ENCODE measurements around the gene CX3CL1.
"Not testable (repeated sequence)": the region's sequence is repeated elsewhere in the genome, so short reads cannot be mapped to it uniquely, and the experiment has no call there.

Gene CX3CL1

DNA sequence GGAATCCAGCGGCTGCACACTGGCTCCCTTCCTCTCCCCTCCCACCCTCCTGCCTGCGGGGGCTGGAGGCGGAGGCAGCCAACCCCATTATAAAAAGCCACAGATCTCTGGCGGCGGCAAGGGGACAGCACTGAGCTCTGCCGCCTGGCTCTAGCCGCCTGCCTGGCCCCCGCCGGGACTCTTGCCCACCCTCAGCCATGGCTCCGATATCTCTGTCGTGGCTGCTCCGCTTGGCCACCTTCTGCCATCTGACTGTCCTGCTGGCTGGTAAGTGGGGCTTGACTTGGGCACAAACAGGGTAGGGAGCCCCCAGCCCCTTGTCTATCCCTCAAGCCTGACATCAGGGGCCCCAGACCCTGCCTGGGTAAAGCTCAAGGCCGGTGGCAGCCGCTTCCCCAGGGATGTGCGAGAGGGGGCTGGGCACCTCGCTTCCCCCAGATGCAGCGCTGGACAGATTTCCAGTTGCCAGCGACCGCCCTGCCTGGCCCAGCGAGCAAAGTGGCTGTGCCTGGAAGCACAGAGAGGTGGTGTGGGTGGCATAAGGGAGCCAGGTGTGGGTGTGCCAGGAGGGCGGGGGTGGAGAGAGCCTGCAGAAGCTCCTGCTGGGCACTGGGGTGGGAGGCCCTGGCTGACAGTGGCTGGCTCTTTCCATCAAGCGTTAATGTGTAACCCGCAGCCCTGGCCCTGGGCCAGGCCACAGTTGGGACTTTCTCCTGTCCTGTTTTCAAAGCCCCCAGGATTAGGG, at the start of gene CX3CL1:
Gene CX3CL1, plus strand, starts transcription at position 119 of the 745 bp plus-strand sequence. Its CDS starts 79 bp downstream, at position 198.
- no peak for DNase-seq

DNA sequence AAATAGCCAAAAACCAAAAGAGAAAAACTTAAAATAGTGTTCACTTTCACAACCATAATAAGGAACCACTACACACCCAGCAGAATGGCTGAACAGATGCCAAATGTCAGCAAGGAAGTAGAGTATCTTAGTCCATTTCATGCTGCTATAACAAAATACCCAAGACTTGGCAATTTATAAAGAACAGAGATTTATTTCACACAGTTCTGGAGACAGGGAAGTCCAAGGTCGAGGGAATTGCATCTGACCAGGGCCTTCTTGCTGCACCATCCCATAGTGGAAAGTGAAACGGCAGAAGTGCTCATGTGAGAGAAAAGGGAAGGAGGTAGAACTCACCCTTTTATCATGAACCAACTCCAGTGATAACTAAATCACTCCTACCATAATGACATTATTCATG, 47.5 kb upstream of the CX3CL1 start:
- DNase-seq = no peak

DNA sequence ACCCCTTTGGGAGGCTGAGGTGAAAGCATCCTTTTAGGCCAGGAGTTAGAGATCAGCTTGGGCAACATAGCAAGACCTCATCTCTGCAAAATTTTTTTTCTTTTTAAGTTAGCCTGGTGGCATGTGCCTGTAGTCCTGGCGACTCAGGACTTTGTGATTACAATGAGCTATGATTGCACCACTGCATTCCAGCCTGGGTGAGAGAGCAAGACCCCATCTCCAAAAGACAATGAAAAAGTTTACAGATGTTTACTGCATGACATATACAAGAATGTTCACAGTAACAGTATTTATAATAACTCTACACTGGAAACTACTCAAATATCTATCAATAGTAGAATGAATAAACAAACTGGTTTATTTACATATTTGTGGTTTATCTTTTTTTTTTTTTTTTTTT, 46.8 kb upstream of the CX3CL1 start:
- no peak for DNase-seq

DNA sequence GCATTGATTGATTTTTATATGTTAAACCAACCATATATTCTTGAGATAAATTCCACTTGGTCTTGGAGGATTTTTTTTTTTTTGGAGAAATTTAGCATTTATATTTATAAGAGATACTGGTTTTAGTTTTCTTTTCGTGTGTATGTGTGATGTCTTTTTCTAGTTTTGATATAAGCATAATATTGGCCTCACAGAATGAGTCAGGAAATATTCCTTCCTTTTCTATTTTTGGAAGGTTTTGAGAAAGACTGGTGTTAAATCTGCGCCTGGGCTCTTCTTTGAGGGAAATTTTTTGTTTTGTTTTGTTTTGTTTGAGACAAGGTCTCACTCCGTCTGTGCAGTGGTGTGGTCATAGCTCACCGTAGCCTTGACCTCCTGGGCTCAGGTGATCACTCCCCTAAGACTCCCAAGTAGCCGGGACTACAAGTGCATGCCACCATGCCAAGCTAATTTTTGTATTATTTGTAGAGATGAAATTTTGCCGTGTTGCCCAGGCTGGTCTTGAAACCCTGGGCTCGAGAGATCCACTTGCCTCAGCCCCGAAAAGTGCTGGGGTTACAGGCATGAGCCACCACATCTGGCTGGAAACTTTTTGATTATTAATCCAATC, 42.5 kb upstream of the CX3CL1 start:
- DNase-seq = no peak

DNA sequence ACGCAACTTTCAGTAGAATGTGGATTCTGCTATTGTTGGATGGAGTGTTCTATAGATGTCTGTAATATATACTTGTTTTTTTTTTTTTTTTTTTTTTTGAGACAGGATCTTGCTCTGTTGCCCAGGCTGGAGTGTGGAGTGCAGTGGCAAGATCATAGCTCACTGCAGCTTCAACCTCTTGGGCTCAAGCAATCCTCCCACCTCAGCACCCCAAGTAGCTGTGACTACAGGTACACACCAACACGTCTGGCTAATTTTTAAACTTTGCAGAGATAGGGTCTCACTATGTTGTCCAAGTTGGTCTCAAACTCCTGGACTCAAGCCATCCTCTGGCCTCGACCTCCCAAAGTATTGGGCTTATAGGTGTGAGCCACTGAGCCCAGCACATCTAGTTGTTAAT, 40.9 kb upstream of the CX3CL1 start:
- DNase-seq = no peak

DNA sequence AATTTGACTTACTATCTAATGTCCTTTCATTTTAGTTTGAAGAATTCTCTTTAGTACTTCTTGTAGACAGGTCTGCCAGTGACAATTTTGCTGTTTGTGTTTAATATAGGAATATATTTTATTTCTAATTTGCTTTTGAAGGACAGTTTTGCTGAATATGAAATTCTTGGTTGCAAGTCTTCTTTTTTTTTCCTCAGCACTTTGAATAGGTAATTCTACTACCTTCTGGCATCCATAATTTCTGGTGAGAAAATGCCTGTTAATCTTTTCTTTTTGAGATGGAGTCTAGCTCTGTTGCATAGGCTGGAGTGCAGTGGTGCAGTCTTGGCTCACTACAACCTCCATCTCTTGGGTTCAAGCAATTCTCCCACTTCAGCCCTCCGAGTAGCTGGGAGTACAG, 38.9 kb upstream of the CX3CL1 start:
- DNase-seq = no peak

DNA sequence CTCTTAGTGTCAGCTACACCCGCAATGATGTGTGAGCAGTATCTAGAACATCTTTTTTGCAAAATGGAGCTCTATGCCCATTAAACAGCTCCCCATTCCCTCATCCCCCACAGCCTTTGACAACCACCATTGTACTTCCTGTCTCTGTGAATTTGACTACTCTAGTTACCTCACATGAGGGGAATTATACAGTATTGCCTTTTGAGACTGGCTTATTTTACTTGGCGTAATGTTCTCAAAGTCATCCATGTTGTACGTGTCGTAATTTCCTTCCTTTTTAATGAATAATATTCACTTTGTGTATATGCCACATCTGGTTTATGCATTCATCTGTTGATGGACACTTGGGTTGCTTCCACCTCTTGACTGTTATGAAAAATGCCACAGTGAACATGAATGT, 36.9 kb upstream of the CX3CL1 start:
- no peak for DNase-seq

DNA sequence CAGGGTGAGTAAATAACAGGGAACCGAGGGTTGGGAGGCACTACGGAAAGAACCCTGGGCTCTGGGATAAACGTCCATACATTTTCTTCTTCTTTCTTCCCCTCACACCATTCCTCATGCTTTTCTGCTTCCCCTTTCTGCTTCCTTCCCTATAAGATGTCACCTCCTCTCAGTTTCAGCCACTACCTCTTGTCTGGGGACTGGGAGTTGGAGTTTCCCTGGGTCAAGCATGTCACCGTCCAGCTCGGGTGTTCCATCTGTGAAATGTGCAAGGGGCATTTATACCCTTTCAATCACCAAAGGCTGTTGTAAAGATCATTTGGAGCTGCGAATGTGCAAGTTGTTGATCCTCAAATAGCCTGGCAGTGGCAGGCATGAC, 31.2 kb upstream of the CX3CL1 start:
- DNase-seq = no peak

DNA sequence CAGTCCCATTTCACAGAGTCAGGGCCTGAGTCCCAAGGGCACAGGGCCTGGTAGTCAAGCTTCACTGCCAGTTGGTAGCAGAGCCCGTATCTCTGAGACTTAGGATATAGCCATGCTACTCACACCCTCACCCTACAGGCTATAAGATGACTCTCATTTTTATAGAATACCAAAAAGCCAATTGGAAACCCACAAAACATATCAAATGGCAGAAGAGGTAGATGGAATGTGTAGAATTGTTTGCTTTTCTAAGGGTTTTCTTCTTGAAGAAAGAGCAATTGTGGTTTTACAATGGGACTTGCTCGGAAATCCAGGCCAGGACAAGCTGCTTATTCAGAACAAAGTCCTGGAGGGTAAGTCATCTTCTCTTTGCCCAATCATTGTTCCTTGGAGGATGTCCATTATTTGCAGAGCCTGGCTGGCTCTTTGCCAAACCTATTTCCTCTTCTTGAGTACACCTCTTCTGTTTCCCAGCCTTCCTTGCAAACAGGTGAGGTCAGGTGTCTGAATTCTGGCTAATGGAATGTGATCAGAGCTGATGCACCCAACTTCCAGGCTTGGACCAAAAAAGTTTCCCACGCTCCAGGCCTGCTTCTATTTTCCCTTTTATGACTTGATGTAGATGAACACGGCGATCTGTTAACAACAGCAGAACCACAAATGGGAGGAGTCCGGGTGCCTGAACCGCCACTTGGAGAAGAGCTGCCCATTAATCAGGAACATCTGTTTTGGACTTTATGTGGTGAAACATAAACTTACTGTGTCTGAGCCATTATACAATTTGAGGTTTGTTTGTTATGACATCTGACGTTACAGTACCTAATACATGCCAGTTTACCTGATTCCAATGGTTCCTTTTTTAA, 30.6 kb upstream of the CX3CL1 start:
- peak; percentile 14 for DNase-seq

DNA sequence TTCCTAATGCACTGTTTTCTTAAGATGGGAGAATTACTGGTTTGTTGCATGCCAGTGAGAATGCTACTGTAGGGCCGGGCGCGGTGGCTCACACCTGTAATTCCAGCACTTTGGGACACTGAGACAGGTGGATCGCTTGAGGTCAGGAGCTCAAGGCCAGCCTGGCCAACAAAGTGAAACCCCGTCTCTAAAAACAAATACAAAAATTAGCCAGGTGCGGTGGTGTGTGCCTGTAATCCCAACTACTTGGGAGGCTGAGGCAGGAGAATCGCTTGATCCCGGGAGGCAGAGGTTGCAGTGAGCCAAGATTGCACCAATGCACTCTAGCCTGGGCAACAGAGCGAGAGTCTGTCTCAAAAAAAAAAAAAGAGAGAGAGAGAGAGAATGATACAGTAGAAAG, 29.7 kb upstream of the CX3CL1 start:
- not testable (repeated sequence) for DNase-seq

DNA sequence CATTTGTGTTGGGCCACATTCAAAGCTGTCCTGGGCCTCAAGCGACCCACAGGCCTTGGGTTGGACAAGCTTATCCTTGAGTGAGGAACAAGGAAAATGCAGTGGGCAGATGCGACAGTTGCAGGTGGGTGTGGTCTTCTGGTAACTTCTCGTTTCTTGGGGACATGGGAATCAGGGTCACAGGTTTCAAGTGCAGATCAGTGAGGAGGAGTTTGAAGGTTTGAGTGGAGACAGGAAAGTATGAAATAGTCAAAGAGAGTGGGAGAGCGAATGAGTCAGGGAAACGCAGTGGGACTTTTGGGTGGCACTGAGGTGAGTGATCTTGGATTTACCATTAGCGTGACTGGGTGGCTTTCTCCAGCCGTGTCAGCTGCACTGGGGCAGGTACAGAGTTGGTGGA, 29.1 kb upstream of the CX3CL1 start:
- DNase-seq = no peak

DNA sequence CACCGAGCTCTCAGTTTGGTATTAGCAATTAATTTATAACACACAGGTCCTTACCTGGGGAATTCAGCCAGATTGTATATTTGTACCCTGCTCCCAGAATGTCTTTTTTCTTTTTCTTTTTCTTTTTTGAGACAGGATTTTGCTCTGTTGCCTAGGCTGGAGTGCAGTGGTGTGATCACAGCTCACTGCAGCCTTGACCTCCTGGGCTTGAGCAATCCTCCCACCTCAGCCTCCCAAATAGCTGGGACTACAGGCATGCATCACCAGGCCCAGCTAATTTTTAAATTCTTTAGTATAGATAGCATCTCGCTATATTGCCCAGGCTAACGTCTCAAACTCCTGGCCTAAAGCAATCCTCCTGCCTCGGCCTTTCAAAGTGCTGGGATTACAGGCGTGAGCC, 28.2 kb upstream of the CX3CL1 start:
- DNase-seq = not testable (repeated sequence)

DNA sequence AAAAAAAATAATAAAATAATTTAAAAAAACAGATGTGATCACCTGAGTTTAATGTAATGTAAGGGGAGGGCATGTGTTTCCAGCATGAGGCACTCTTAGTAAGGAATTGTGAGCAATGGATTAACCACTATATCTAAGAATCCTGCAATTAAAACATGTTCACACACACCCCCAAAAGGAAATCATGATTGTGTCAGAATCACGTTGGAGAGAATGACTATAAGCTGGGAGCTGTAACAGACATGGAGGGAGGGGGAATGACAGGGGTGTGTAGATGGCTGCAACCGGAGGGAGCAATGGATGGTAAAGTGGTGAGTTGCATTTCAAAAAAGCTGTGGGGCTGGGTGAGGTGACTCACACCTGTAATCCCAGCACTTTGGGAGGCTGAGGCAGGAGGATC, 27.3 kb upstream of the CX3CL1 start:
- DNase-seq = no peak

DNA sequence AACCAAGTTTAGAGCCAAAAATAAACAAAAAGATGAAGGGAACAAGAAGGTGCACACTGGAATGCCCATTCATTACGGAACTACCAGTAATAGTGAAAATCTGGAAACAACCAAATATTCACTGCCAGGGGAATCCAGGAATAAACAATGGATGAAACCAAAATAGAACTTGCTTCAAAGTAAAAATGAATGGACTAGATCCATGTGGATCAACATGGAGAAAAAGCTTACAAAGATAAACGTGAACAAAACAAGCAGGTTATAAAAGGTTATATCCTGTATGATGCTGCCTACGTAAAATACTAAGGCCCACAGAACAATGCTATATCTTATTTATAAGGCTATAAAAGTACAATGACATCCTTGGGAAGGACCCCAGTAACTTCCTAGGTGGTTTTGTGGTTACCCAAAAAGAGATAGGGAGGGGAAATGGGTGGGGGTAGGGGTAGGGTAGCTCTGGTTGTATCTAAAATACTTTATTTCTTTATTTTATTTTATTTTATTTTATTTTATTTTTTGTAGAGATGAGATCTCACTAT, 26.6 kb upstream of the CX3CL1 start:
- no peak for DNase-seq

DNA sequence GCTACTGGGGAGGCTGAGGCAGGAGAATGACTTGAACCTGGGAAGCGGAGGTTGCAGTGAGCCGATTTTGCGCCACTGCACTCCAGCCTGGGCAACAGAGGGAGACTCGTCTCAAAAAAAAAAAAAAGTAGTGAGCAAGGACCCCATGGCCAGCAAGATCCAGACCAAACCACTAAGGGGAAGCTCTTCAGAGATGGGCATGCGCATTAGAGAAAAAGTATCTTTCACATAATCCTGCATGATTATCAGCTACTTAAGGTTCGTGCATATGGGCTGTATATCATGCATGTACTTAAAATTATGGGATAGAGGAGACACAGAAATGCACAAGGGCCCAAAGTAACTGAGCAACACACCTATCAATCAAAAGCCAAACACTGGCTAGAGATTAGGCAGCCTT, 24.4 kb upstream of the CX3CL1 start:
- no peak for DNase-seq

DNA sequence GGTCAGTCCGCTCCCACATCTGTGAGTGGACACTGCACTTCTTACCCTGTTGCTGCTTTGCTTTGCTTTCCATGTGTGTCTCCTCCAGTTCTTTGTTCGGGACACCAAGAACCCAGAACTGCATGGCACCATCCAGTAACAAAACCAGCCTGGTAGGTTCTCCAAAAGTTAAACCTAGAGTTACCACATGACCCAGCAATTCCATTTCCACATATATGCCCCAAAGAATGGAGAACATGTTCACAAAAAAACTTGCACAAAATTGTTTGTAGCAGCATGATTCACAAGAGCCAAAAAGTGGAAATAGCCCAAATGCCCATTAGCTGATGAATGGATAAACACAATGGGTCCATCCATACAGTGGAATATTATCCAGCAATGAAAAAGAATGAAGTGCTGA, 24.0 kb upstream of the CX3CL1 start:
- no peak for DNase-seq

DNA sequence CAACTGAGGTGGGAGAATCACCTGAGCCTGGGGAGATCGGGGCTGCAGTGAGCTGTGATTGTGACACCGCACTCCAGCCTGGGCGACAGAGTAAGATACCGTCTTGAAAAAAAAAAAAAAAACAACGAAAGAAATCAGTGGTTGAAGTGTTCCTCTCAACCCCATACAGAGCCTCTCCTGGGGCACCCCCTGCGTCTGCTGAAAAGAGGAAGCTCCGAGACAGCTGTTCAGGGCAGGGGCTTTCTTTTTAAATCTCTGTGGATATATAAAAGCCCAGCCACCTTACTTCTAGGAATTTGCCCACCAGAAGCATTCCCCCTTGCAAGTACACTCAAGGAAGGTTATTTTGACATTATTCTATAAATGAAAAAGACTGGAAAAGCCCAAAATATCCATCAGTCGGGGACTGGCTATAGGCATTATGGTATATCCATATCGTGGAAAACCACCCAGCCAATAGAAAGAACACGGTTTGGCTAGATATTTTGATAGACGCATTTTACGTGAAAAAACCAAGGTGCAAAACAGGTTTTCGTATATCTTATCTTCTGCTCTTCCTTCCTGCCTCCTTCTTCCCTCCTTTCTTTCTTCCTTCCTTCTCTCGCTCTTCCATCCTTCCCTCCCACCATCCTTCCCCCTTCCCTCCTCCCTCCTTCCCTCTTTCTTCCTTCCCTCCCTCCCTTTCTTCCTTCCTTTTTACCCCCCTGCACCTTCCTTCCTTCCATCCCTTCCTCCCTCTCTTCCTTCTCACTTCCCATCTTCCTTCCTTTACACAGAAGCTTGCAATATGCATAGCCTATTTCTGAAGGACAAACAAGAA, 22.9 kb upstream of the CX3CL1 start:
- DNase-seq = no peak

DNA sequence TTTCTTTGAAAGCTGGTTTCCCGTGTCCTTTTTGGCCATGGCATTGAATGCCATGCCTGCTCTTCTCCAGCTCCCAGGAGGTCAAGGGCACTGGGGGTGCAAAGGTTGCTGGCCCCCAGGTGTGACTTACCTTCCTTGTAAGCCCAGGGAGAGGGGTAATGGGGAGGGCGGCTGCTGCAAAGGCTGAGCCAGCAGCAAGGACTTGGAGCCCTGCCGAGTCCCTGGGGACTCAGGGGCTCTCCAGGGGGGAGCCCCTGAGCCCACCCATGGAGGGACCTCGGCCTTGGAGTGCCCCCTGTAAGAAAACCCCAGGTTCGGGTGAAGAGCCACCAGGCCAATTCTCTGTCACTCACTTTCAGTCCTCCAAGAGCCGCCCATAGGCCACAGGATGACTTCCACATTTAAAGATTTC, 19.6 kb upstream of the CX3CL1 start:
- no peak for DNase-seq

DNA sequence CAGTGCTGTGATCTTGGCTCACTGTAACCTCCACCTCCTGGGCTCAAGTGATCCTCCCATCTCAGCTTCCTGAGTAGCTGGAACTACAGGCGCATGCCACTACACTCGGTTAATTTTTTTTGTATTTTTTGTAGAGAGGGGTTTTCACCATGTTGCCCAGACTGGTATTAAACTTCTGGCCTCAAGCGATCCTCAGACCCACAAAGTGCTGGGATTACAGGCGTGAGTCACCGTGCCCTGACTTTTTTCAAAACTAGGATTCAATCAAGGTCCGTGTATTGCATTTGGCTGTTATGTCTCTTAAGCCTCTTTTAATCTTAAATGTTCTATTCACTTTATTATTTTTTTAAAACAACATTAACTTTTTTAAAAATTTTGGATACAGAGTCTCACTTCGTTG, 18.0 kb upstream of the CX3CL1 start:
- DNase-seq = no peak

DNA sequence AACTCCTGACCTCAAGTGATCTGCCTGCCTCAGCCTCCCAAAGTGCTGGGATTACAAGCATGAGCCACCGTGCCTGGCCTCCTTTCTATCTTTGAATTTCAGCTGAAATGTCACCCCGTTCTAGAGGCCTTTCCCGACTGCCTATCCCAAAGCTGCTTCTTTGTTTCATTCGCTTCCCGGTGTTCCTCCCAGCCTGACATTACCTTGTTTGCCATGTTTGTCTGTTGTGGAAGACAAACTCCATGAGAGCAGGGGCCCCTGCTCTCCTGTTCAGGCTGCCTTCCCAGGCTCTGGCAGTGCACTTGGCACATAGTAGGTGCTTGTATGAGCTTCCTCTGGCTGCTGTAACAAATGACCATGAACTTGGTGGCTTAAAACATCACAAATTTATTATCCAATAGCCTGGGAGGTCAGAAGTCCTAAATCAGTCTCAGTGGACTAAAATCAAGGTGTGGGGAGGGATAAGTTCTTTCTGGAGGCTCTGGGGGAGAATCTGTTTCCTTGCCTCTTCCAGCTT, 16.3 kb upstream of the CX3CL1 start:
- no peak for DNase-seq

DNA sequence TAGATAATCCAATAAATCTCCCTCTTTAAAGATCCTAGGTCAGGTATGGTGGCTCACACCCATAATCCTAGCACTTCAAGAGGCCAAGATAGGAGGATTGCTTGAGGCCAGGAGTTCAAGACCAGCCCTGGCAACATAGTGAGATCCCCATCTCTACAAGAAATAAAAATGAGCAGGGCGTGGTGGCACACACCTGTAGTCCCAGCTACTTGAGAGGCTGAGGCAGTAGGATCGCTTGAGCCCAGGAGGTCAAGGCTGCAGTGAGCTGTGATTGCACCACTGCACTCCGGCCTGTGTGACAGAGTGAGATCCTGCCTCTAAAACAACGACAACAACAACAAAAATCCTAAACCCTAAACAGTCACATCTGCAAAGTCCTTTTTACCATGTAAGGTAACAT, 15.7 kb upstream of the CX3CL1 start:
- no peak for DNase-seq

DNA sequence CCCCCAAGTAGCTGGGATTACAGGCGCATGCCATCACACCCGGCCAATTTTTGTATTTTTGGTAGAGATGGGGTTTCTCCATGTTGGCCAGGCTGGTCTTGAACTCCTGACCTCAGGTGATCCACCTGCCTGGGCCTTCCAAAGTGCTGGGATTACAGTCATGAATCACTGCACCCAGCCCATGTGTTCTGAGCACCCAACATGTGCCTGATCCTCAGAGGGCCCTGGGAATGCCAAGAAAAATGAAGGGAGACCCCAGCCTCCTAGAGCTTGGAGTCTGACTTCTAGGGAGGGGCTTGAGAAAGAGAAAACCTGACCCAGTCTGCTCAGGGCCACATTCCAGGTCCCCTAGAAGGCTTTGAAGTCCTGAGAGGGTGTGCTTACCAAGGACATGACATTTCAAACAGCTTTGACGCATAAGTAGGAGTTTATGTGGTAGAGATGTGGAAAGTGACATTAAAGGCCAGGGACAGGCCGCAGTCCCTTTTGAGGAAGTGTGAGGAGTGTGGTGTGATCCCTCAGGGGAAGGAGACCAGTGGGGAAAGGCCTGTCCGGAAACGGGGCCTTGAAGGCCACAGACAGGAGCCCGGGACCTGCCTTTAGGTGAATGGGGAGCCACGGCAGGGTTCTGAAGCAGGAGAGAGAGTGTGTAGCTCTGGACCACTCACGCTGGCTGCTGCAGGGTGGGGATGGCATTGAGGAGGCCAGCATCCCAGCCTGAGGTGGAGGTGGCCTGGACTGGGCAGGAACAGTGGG, 14.8 kb upstream of the CX3CL1 start:
- no peak for DNase-seq

Measured in NCI-H510A treated with DMSO at 0.1 percent for 48 hours (cell line).